ENCODE results near the gene EPHA3.

Gene EPHA3

GRCh38 chr3:89107461-89108290 is at the start of gene EPHA3:
Gene EPHA3 (plus strand): TSS chr3:89107621. CDS start chr3:89107749, 128 bp downstream.
- peak; percentile 35 for DNase-seq

DNA sequence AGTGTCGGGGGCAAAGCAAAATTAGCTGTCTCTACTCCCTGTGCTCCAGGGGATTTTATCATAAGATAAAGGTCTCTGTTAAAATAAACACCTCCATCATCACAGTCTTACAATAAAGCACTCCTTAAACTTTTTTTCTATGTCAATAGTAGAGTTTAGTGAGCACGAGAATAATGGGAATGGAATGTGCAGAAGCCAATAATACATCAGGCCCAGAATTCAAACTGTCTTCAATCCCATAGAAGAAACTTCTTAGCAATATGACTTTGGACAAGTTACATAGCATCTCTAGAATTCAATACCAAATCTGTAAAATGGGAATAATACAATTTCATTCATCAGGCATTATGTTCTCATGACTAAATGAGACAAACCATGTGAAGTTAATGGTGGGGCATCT is 49.0 kb upstream of the EPHA3 start:
- DNase-seq, result no peak

- no peak for DNase-seq
These were observed 48.1 kb upstream of the EPHA3 start for GRCh38 chr3:89059211-89059925.

- DNase-seq, result no peak
These were observed 46.2 kb upstream of the EPHA3 start for GRCh38 chr3:89061259-89061658.

DNA sequence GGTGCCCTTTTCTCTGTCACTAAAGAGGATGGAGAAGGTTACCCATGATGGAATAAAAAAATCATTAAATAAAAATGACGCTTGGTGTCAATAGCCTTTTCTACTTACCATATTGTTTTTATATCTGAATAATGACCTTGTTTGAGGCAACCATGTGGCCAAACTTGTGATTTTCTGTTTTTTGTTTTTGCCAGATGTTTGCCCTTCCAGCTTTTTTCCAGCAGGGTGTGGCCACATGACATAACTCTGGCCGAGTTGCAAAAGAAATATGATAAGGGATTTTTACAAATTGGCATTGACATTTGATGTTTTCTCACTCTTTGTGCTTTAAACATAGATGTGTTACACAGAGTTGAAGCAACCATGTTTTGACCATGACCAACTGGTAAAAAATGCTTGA is 39.7 kb upstream of the EPHA3 start:
- DNase-seq, result no peak

- no peak for DNase-seq
These were observed 34.8 kb upstream of the EPHA3 start for GRCh38 chr3:89072642-89073041.

DNA sequence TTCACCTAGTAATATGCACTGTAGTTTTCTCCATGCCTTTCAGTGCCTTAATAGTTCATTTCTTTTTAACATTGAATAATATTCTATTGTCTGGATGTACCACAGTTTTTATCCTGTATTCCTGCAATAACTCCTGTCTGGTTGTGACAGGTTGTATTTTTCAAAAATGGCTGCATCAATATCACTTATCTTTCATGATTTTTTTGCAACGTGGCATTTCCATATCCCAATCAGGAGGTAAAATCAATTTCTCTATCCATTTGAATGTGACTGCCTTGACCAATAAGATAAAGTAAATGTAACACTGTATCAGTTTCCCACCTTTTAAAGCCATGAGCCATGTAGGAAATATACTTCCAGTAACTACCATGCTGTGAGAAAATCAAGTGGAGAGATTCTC is 27.5 kb upstream of the EPHA3 start:
- DNase-seq, result no peak

DNA sequence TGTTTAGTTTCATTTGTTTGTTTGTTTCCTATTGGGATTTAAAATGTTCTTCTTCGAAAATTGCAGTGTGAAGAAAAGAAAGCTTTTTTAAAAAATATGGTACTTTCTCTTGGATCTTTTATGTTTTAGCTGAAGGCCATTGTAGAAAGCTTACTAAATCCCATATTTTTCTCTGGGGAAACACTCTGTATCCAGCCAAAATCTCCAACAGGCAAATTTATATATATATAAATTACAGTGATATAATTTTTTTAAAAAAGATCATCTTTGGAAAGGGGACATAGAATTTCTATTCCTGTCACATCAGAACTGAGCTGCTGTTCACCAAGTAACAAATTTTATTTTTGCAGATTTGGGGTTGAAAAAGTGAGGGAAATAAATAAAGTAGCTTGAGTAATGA is 19.6 kb upstream of the EPHA3 start:
- no peak for DNase-seq

GRCh38 chr3:89098173-89098572 is 9.2 kb upstream of the EPHA3 start:
- no peak for DNase-seq

DNA sequence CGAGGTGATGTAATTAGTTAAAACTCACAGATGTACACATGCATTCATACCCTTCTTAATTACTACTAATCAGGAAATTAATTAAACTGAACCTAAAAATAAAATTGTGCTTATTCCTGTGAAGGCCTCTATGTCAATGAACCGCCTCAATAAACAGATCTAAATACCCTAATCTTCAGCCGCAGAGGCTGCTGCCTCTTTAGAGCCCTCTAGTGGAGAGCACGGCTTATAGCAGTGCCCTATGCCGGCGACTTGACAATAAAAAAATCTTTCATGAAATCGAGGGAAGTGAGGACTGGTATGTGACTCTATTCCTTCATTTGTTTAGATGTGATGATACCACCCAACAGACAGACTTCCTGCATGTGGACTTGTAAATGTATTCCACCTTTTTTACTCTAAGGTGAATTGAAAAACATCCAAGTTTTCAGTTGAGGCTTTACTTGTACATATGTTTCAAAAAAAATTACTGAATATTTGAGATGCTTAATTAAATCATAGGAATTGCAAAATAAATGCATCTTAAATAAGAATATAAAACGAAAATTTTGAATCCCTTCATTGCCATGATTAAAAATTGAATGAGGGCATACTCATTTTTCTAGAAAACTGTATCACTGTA is 8.3 kb upstream of the EPHA3 start:
- peak; percentile 17 for DNase-seq

- DNase-seq, result no peak
These were observed 6.2 kb upstream of the EPHA3 start for GRCh38 chr3:89101251-89101650.

DNA sequence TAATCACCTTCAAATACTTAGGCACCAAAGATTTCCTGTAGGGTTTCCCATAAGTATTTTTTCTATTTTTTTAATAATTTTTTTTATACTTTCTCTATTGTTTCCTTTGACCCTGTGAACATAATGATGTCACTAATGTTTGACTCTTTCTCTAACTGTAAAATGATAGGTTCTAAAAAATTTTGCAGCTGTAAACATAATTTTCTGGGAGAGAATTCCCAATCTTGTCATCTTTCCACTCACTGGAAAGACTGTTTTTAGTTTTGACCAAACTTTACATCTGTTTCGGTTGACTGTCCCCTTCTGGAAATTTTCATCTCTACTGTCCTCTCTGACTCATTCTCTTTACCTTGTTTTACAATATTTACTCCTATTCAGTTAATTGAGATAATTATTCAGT is 5.5 kb upstream of the EPHA3 start:
- no peak for DNase-seq

- no peak for DNase-seq
These were observed 2.9 kb upstream of the EPHA3 start for GRCh38 chr3:89104499-89104898.

- no peak for DNase-seq
These were observed 1.9 kb upstream of the EPHA3 start for GRCh38 chr3:89105503-89105902.

GRCh38 chr3:89108291-89108550 is 800 bp downstream of the EPHA3 start:
- no peak for DNase-seq

GRCh38 chr3:89113344-89113743 is 5.9 kb downstream of the EPHA3 start:
- no peak for DNase-seq

GRCh38 chr3:89113893-89114840 is 6.7 kb downstream of the EPHA3 start:
- DNase-seq, result no peak

DNA sequence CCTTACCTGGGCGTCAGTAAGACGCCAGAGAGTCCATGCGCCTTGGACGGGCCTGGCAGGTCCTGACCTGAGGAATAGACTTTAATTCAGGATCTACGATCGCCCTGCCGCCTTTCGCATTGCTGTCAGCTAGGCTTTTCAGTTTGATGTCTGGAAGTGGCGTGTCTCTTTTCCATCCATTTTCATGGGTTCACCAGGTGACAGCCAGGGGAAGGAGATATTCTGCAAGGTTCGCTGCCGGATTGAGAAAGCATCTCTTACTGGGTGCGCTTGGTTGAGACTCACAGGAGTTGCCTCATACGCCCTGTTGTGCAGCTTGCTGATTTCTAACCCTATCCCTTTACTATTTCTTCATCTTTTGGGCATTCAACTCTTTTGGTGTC is 7.4 kb downstream of the EPHA3 start:
- DNase-seq, result no peak

DNA sequence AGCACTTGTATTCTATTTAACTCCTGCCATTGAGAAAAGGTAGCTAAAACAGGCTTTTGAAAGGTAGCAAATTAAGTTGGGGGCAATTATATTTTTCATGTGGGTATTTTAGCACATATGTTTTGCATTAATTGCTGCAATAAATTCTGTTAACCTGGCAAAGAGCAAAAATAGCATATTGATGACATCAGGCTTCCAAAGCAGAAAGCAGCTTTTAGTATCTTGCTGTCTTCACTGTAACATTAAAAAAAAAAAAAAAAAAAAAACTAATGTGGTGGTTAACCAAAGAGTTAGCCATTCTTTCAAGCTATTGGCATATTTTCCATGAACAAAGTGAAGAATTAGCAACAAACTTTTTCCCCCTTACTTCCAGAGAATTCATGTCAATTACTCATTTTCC is 9.1 kb downstream of the EPHA3 start:
- DNase-seq, result no peak

GRCh38 chr3:89138048-89138447 is 30.6 kb downstream of the EPHA3 start:
- DNase-seq, result no peak

GRCh38 chr3:89139870-89140269 is 32.4 kb downstream of the EPHA3 start:
- no peak for DNase-seq

DNA sequence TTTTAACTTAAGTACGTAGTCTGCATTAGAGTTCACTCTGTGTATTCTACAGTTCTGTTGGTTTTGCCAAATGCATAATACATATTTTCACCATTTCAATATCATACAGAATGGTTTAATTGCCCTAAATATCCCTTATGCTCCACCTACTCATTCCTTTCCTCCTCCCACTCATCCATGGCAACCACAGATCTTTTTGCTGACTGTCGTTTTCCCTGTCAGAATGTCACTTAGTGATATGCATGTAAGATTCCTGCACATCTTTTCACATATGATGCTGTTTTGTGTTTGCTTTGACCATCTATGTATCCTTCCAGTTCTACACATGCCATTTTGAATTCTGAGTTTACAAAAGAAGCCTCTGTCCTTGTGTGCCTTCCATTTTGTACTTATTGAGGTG is 36.7 kb downstream of the EPHA3 start:
- DNase-seq, result no peak

- no peak for DNase-seq
These were observed 38.6 kb downstream of the EPHA3 start for GRCh38 chr3:89145995-89146394.

Measured in NCI-H524 treated with DMSO at 0.1 percent for 48 hours (cell line).